Esophagus muscularis mucosa (tissue), 4 donors: ENCODE data around the gene ZBTB32. TPM values are rescaled to one million over a fixed set of nuclear protein-coding genes. Genes with fewer than 3 reads are reported as not detected.
A peak's percentile ranks its signal among the peaks of the same experiment; 100 is the strongest.

Experiments used
- DNase-seq: peaks from one replicate; pipeline ENCODE4 v3.0.0-alpha.2; 2017; ENCODE audit errors: extremely low spot score
- H3K27ac ChIP-seq, 4 donors: fragments of 200-600 bp; sonication (generic); replicated peaks in 1 of 4; 1 replicate in 3 of 4; 2 replicates in 1 of 4; pipeline ENCODE4 v1.5.1; 2016 to 2019; ENCODE audit warnings: mild to moderate bottlenecking in 1 of 4
- H3K27me3 ChIP-seq, 4 donors: fragments of 200-600 bp; sonication (generic); one replicate each; pipeline versions ENCODE4 v1.5.1 to v1.6.0; 2016 to 2019
- H3K36me3 ChIP-seq, 4 donors: fragments of 200-600 bp; sonication (generic); one replicate each; pipeline ENCODE4 v1.5.1; 2016 to 2019
- H3K4me1 ChIP-seq, 4 donors: fragments of 200-600 bp; sonication (generic); one replicate each; pipeline ENCODE4 v1.5.1; 2016 to 2019
- H3K4me3 ChIP-seq, 4 donors: fragments of 200-600 bp; sonication (generic); 1 replicate in 2 of 4; 2 replicates in 2 of 4; pipeline ENCODE4 v1.5.1; 2016 to 2019; ENCODE audit warnings: mild to moderate bottlenecking in 4 of 4, moderate library complexity in 1 of 4
- H3K9me3 ChIP-seq, 4 donors: fragments of 200-600 bp; sonication (generic); 1 replicate in 3 of 4; 2 replicates in 1 of 4; pipeline ENCODE4 v1.5.1; 2016 to 2019
- EP300 ChIP-seq: sonication (generic); formaldehyde crosslinking; IDR thresholded peaks from one replicate; pipeline ENCODE4 v1.6.1; 2017; ENCODE audit warnings: antibody characterized with exemption
- POLR2A ChIP-seq: fragments of 450-650 bp; IDR thresholded peaks from one replicate; pipeline ENCODE4 v1.6.1; 2017; ENCODE audit warnings: antibody characterized with exemption, moderate library complexity, mild to moderate bottlenecking, low read depth
- POLR2AphosphoS5 ChIP-seq, 2 donors: sonication (generic); formaldehyde crosslinking; IDR thresholded peaks; one replicate each; pipeline ENCODE4 v1.6.1; 2017; ENCODE audit warnings: antibody characterized with exemption in 2 of 2
- WGBS: methylation state at CpG from one replicate; pipeline ENCODE4 v1.1.5; 2018; 5-methylcytosine and 5-hydroxymethylcytosine counted together
- intact Hi-C: fragments of 100-400 bp; cut with DNase I; formaldehyde crosslinking; loops from one replicate; pipeline ENCODE4 v1.15.1; 2023
- total RNA-seq, 4 donors: library from RNA; depleted of rRNA; stranded (reverse); fragments of >200 nt; gene quantifications; one replicate each; pipeline versions ENCODE4 v1.1.0 to v1.2.1, GENCODE V29; 2016
- TF ChIP-seq, protein P1 (sequence below), 3 experiments: fragments of 200-600 bp in 2 of 3; fragments of 450-650 bp in 1 of 3; sonication (generic) in 2 of 3; IDR thresholded peaks; one replicate each; pipeline ENCODE4 v1.5.1; 2017 to 2019; ENCODE audit warnings: antibody characterized with exemption in 3 of 3, mild to moderate bottlenecking in 2 of 3, moderate library complexity in 1 of 3

ZBTB32 gene
- total RNA-seq, 4 donors from 2014 or later = not detected

DNA sequence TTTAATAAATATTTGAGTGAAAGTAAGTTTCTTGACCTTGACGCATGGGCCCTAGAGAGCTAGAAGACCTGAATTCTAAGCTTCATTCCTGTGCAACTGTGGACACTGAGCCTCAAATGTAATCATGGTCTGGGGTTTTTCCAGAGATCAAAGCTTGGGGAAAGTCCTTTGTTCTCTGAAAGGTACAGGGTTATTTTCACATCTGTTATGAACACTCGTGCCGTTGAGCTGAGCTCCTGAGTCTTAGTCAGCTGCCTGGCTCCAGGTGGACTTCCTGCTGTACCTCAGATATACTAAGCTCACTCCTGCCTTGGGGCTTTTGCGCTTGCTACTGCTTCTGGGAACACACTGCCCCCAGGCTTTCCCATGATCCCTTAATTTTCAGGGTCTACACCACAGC lies 7.5 kb upstream of the ZBTB32 start:
- H3K4me1 ChIP-seq = peaks cover 2 to 3% (median 2%) of the 10 kb centered on the region in 4 donors
- DNase-seq = no peak
- intact Hi-C loops = no loop called here
- 70% methylated on average over 4 of the region's 4 CpGs for WGBS
- no peaks in the 10 kb centered on the region for H3K9me3 ChIP-seq
- TF ChIP-seq POLR2A (no peak), EP300 (no peak), POLR2AphosphoS5 (IDR thresholded peaks at IDR 0.05) (no peak)
- TF ChIP-seq, protein P1, sequence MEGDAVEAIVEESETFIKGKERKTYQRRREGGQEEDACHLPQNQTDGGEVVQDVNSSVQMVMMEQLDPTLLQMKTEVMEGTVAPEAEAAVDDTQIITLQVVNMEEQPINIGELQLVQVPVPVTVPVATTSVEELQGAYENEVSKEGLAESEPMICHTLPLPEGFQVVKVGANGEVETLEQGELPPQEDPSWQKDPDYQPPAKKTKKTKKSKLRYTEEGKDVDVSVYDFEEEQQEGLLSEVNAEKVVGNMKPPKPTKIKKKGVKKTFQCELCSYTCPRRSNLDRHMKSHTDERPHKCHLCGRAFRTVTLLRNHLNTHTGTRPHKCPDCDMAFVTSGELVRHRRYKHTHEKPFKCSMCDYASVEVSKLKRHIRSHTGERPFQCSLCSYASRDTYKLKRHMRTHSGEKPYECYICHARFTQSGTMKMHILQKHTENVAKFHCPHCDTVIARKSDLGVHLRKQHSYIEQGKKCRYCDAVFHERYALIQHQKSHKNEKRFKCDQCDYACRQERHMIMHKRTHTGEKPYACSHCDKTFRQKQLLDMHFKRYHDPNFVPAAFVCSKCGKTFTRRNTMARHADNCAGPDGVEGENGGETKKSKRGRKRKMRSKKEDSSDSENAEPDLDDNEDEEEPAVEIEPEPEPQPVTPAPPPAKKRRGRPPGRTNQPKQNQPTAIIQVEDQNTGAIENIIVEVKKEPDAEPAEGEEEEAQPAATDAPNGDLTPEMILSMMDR (IDR thresholded peaks at IDR 0.05) = no peak
- H3K36me3 ChIP-seq = no peaks in the 10 kb centered on the region
- no peak overlapping the region for H3K27ac ChIP-seq
- no peaks in the 10 kb centered on the region for H3K27me3 ChIP-seq
- no peak overlapping the region for H3K4me3 ChIP-seq

DNA sequence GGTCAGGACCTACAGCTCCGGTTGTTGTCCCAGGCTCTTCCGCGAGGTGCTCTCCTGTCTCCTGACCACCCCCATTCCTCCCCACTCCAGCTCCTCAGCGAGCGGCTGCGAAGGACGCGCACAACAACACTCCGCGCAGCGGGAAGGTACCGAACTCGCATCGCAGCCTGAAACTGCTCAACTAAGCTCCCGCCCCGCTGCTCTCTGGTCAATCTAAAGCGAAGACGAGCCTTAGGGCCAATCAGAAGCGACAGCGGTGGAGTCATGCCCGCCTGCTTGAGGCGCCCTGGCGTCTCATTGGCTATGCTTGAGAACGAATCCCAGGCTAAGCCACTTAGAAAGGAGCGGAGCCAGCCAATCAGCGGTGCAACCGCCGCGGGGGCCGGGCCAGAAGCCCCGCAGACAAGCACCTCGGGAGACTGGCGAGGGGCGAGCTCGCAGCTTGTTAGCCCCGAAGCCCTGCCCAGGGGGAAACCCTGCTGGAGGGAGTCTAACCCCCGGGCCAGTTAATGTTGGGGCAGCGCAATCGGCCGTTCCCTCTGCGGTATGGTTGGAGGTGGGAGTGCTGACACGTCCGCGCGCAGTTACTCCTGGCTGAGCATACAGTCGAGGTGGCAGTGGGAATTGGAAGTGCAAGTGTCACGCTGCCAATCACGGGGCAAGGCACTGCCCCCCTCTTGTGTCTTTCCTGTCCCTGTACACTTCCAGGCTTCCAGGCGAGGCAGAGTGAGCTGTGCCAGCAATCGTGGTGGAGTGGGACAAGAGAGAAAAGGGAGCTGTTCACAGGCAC lies 1.9 kb upstream of the ZBTB32 start:
- peak overlapping the region; percentile 29 to 62 (median 42) for H3K27ac ChIP-seq
- H3K27me3 ChIP-seq = peaks cover 0 to 14% (median 0%) of the 10 kb centered on the region in 4 donors
- TF ChIP-seq POLR2A (no peak), POLR2AphosphoS5 (IDR thresholded peaks at IDR 0.05) (peak; percentile 71 to 75), EP300 (no peak)
- TF ChIP-seq, protein P1 (IDR thresholded peaks at IDR 0.05) = peak in 1 of 3 experiments; percentile 11
- 0% methylated on average over 19 of the region's 50 CpGs for WGBS
- H3K36me3 ChIP-seq = no peaks in the 10 kb centered on the region
- intact Hi-C loops = loop anchor here (2.0 kb wide), 1 partner anchor 14 kb away; no protein-coding TSS in a partner anchor
- peaks cover 11 to 16% (median 15%) of the 10 kb centered on the region in 4 donors for H3K4me1 ChIP-seq
- H3K9me3 ChIP-seq = no peaks in the 10 kb centered on the region
- peak overlapping the region; percentile 62 to 91 (median 66) for H3K4me3 ChIP-seq
- peak; percentile 99 for DNase-seq

DNA sequence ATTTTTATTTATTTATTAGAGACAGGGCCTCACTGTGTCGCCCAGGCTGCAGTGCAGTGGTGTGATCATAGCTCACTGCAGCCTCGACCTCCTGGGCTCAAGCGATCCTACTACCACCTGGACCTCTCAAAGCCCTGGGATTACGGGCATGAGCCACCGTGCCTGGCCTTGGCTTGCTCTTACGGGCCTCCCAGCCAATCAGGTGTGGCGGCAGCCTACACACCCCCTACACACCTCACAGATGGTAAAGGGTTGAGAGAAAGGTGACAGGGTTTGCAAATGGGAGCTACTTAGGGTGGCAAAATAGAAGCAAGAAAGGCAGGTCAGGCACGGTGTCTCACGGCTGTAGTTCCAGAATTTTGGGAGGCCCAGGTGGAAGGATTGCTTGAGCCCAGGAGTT lies 1.0 kb upstream of the ZBTB32 start:
- no peak for TF ChIP-seq EP300
- no peak for TF ChIP-seq POLR2A
- TF ChIP-seq, protein P1 (IDR thresholded peaks at IDR 0.05) = no peak
- TF ChIP-seq POLR2AphosphoS5 (IDR thresholded peaks at IDR 0.05) = no peak
- H3K4me3 ChIP-seq = peak overlapping the region in 2 of 4 donors; percentile 62 to 66
- H3K4me1 ChIP-seq = peaks cover 11 to 16% (median 15%) of the 10 kb centered on the region in 4 donors
- no peak for DNase-seq
- no peaks in the 10 kb centered on the region for H3K36me3 ChIP-seq
- 52% methylated on average over 9 of the region's 9 CpGs for WGBS
- H3K27me3 ChIP-seq = peaks cover 0 to 14% (median 0%) of the 10 kb centered on the region in 4 donors
- no peak overlapping the region for H3K27ac ChIP-seq
- intact Hi-C loops = loop anchor here (2.0 kb wide), 1 partner anchor 13 kb away; no protein-coding TSS in a partner anchor
- no peaks in the 10 kb centered on the region for H3K9me3 ChIP-seq

DNA sequence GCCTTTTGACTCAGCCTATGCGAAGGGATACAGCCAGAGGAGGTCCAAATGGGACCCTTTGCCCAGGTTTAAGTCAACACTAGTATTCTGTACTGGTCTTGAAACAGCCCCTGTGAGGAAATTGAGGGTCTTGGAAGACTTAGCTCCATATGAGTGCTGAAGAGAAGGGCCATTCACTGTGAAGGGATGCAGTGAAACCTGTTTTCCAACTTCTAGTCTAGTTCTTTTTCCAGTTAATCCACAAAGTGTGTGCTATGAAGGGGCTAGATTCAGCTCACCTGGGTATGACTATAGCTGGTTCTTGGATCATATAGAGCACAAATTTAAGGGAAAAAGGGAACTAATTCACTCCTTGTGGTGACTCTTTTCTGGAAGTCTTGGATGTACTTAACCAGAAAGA lies 4.0 kb downstream of the ZBTB32 start:
- 89% methylated on average over 1 of the region's 1 CpG for WGBS
- no peak overlapping the region for H3K4me3 ChIP-seq
- no peak for DNase-seq
- H3K36me3 ChIP-seq = no peaks in the 10 kb centered on the region
- TF ChIP-seq POLR2A (no peak), EP300 (no peak), POLR2AphosphoS5 (IDR thresholded peaks at IDR 0.05) (no peak)
- TF ChIP-seq, protein P1 (IDR thresholded peaks at IDR 0.05) = no peak
- intact Hi-C loops = no loop called here
- H3K9me3 ChIP-seq = no peaks in the 10 kb centered on the region
- peaks cover 0 to 10% (median 0%) of the 10 kb centered on the region in 4 donors for H3K27me3 ChIP-seq
- peaks cover 0 to under 1% (median 0%) of the 10 kb centered on the region in 4 donors for H3K4me1 ChIP-seq
- H3K27ac ChIP-seq = no peak overlapping the region
